Keratinocyte (primary cell): ENCODE measurements around the gene ST6GAL1. TPM values are rescaled to one million over a fixed set of nuclear protein-coding genes. Genes with fewer than 3 reads are reported as not detected.

Source experiments
- DNase-seq: peaks from one replicate; pipeline ENCODE4 v3.0.0-alpha.2; 2011; ENCODE audit warnings: low read depth, missing footprints, low spot score
- FAIRE-seq: peaks from 2 replicates; lab custom pipeline; 2011; peaks lifted over from hg19 to GRCh38; lab: Jason Lieb, UNC
- H2AFZ ChIP-seq: 2 replicates; pipeline ENCODE4 v1.6.0; 2012; ENCODE audit warnings: low read length, control low read depth, inconsistent platforms; ENCODE audit not compliant: control insufficient read depth
- H3K27ac ChIP-seq: 2 replicates; pipeline ENCODE4 v1.5.1; 2011; ENCODE audit warnings: low read length; ENCODE audit not compliant: control insufficient read depth, insufficient read depth
- H3K27me3 ChIP-seq: 3 replicates; pipeline ENCODE4 v1.6.0; 2011; ENCODE audit warnings: low read length; ENCODE audit not compliant: control insufficient read depth, insufficient read depth; ENCODE audit errors: extremely low read depth
- H3K36me3 ChIP-seq, 2 experiments: 2 replicates in 1 of 2; 3 replicates in 1 of 2; pipeline ENCODE4 v1.5.1; 2011; ENCODE audit warnings: low read length in 2 of 2, mild to moderate bottlenecking in 1 of 2; ENCODE audit not compliant: control insufficient read depth in 2 of 2, insufficient read depth in 2 of 2; ENCODE audit errors: extremely low read depth in 1 of 2
- H3K4me1 ChIP-seq: 3 replicates; pipeline ENCODE4 v1.5.1; 2011; ENCODE audit warnings: low read length; ENCODE audit not compliant: control insufficient read depth, insufficient read depth; ENCODE audit errors: extremely low read depth
- H3K4me2 ChIP-seq: 3 replicates; pipeline ENCODE4 v1.6.0; 2011; ENCODE audit warnings: low read depth, low read length; ENCODE audit not compliant: control insufficient read depth, insufficient read depth; ENCODE audit errors: extremely low read depth
- H3K4me3 ChIP-seq, 3 experiments: fragments of 200-600 bp in 1 of 3; sonication (generic) in 1 of 3; 2 replicates in 2 of 3; 3 replicates in 1 of 3; pipeline ENCODE4 v1.5.1; 2011 to 2016; ENCODE audit warnings: low read length in 3 of 3, mild to moderate bottlenecking in 3 of 3, control low read depth in 2 of 3, inconsistent platforms in 1 of 3, low read depth in 1 of 3, mixed read lengths in 1 of 3, mixed run types in 1 of 3, moderate library complexity in 1 of 3; ENCODE audit not compliant: control insufficient read depth in 2 of 3, insufficient read depth in 2 of 3; ENCODE audit errors: extremely low read depth in 1 of 3
- H3K79me2 ChIP-seq: 2 replicates; pipeline ENCODE4 v1.6.0; 2012; ENCODE audit warnings: low read length; ENCODE audit not compliant: control insufficient read depth, insufficient read depth
- H3K9ac ChIP-seq: 3 replicates; pipeline ENCODE4 v1.6.0; 2011; ENCODE audit warnings: low read length; ENCODE audit not compliant: control insufficient read depth, insufficient read depth; ENCODE audit errors: extremely low read depth
- H3K9me1 ChIP-seq: 3 replicates; pipeline ENCODE4 v1.6.0; 2011; ENCODE audit warnings: low read length; ENCODE audit not compliant: control insufficient read depth, insufficient read depth; ENCODE audit errors: extremely low read depth
- H3K9me3 ChIP-seq: 2 replicates; pipeline ENCODE4 v1.5.1; 2012; ENCODE audit warnings: low read depth, low read length; ENCODE audit not compliant: control insufficient read depth
- H4K20me1 ChIP-seq: 3 replicates; pipeline ENCODE4 v1.6.0; 2011; ENCODE audit warnings: low read length; ENCODE audit not compliant: control insufficient read depth, insufficient read depth; ENCODE audit errors: extremely low read depth
- CTCF ChIP-seq, 3 experiments: IDR thresholded peaks in 1 of 3; conservative IDR thresholded peaks in 1 of 3; optimal IDR thresholded peaks in 1 of 3; 2 replicates in 2 of 3; 3 replicates in 1 of 3; pipeline versions ENCODE3 to v1.5.1; 2011; ENCODE audit warnings: low read length in 3 of 3, mild to moderate bottlenecking in 3 of 3, moderate library complexity in 2 of 3, control low read depth in 1 of 3, inconsistent platforms in 1 of 3; ENCODE audit not compliant: insufficient read depth in 2 of 3; ENCODE audit errors: extremely low read depth in 1 of 3
- EZH2 ChIP-seq: IDR thresholded peaks from one replicate; pipeline ENCODE4 v1.6.1; 2012; ENCODE audit warnings: inconsistent platforms, mild to moderate bottlenecking, low read length, moderate library complexity
- dilution Hi-C: fragments of 300-500 bp; cut with MboI; formaldehyde crosslinking; loops from one replicate; pipeline ENCODE4 v1.7.0; 2020; ENCODE audit warnings: low sequenced_read_pairs; ENCODE audit not compliant: extremely low pct_ligation_motif_present
- polyA plus RNA-seq, 5 experiments: library from polyadenylated mRNA; depleted of rRNA in 3 of 5; stranded (reverse) in 3 of 5; stranded (forward) in 1 of 5; unstranded in 1 of 5; fragments of >200 nt; gene quantifications; 1 replicate in 1 of 5; 2 replicates in 3 of 5; 3 replicates in 1 of 5; pipeline versions ENCODE4 v1.2.1 to v1.2.3, GENCODE V29; 2011 to 2012; ENCODE audit warnings: missing spikeins in 2 of 5, low read depth in 1 of 5, low replicate concordance in 1 of 5

Gene ST6GAL1
- polyA plus RNA-seq, 1 donor (not counting 4 experiments of a cell fraction or from before 2014, with no cell fraction given): 7.5 TPM

GRCh38 chr3:187088701-187089100 is 158.4 kb downstream of the ST6GAL1 start:
- dilution Hi-C loops: no loop called here
- Histone ChIP-seq H3K79me2 (no peaks in the 10 kb centered on the region), H3K27me3 (no peaks in the 10 kb centered on the region), H3K36me3 (no peaks in the 10 kb centered on the region), H3K4me3 (no peak overlapping the region), H3K4me2 (no peak overlapping the region), H3K4me1 (no peaks in the 10 kb centered on the region), H3K9me3 (no peaks in the 10 kb centered on the region), H3K9me1 (no peaks in the 10 kb centered on the region), H3K27ac (no peak overlapping the region), H4K20me1 (no peaks in the 10 kb centered on the region), H3K9ac (no peak overlapping the region), H2AFZ (no peak overlapping the region)
- no peak for TF ChIP-seq CTCF (optimal IDR thresholded peaks at IDR 0.05 in 1 of 3, IDR thresholded peaks at IDR 0.05 in 1 of 3, conservative IDR thresholded peaks at IDR 0.05 in 1 of 3; ENCODE audit: extremely low read depth in 1 of 3, insufficient read depth in 2 of 3, low read length in 3 of 3)
- TF ChIP-seq EZH2: no peak
- peak; percentile 34 for FAIRE-seq
- no peak for DNase-seq

GRCh38 chr3:187093320-187093719 is 163.0 kb downstream of the ST6GAL1 start:
- FAIRE-seq: no peak
- DNase-seq: no peak
- H3K4me2 ChIP-seq: no peak overlapping the region
- H3K4me1 ChIP-seq: no peaks in the 10 kb centered on the region
- no peaks in the 10 kb centered on the region for H4K20me1 ChIP-seq
- H3K9me1 ChIP-seq: no peaks in the 10 kb centered on the region
- no peaks in the 10 kb centered on the region for H3K36me3 ChIP-seq
- no peak for TF ChIP-seq EZH2
- dilution Hi-C loops: no loop called here
- no peak overlapping the region for H3K27ac ChIP-seq
- H3K9me3 ChIP-seq: no peaks in the 10 kb centered on the region
- no peaks in the 10 kb centered on the region for H3K27me3 ChIP-seq
- H3K79me2 ChIP-seq: no peaks in the 10 kb centered on the region
- H2AFZ ChIP-seq: no peak overlapping the region
- no peak overlapping the region for H3K4me3 ChIP-seq
- H3K9ac ChIP-seq: no peak overlapping the region

GRCh38 chr3:187098923-187099512 is 168.7 kb downstream of the ST6GAL1 start:
- Histone ChIP-seq H2AFZ (no peak overlapping the region), H3K36me3 (no peaks in the 10 kb centered on the region), H3K79me2 (no peaks in the 10 kb centered on the region), H3K9me3 (no peaks in the 10 kb centered on the region), H3K9me1 (no peaks in the 10 kb centered on the region), H3K4me1 (no peaks in the 10 kb centered on the region), H4K20me1 (no peaks in the 10 kb centered on the region), H3K9ac (no peak overlapping the region), H3K4me3 (no peak overlapping the region), H3K27me3 (no peaks in the 10 kb centered on the region), H3K4me2 (no peak overlapping the region), H3K27ac (no peak overlapping the region)
- TF ChIP-seq CTCF (optimal IDR thresholded peaks at IDR 0.05 in 1 of 3, IDR thresholded peaks at IDR 0.05 in 1 of 3, conservative IDR thresholded peaks at IDR 0.05 in 1 of 3; ENCODE audit: extremely low read depth in 1 of 3, insufficient read depth in 2 of 3, low read length in 3 of 3) (no peak), EZH2 (no peak)
- dilution Hi-C loops: no loop called here
- DNase-seq (no peak), FAIRE-seq (peak; percentile 49)
